Neural progenitor cell (in vitro differentiated cells): Measurements from ENCODE around the gene PADI1. TPM values are rescaled to one million over a fixed set of nuclear protein-coding genes. Genes with fewer than 3 reads are reported as not detected.

Experiments used
- DNase-seq: peaks from one replicate; pipeline ENCODE4 v3.0.0-alpha.2; 2016; ENCODE audit warnings: low spot score
- H2AFZ ChIP-seq: fragments of 200-600 bp; sonication (generic); replicated peaks from 2 replicates; pipeline ENCODE4 v1.6.1; 2016; ENCODE audit warnings: antibody characterized with exemption
- H3F3A ChIP-seq: fragments of 200-600 bp; sonication (generic); 2 replicates; pipeline ENCODE4 v1.6.1; 2016; ENCODE audit warnings: antibody characterized with exemption, low read depth
- H3K27ac ChIP-seq: fragments of 200-600 bp; sonication (generic); 2 replicates; pipeline ENCODE4 v1.5.1; 2016; ENCODE audit warnings: mild to moderate bottlenecking
- H3K27me3 ChIP-seq: fragments of 200-600 bp; sonication (generic); 2 replicates; pipeline ENCODE4 v1.6.1; 2016; ENCODE audit warnings: mild to moderate bottlenecking, moderate library complexity
- H3K36me3 ChIP-seq: fragments of 200-600 bp; sonication (generic); 2 replicates; pipeline ENCODE4 v1.5.1; 2016
- H3K4me1 ChIP-seq: fragments of 200-600 bp; sonication (generic); 2 replicates; pipeline ENCODE4 v1.6.1; 2016; ENCODE audit warnings: mixed run types
- H3K4me2 ChIP-seq: fragments of 200-600 bp; sonication (generic); 2 replicates; pipeline ENCODE4 v1.6.1; 2016
- H3K4me3 ChIP-seq: fragments of 200-600 bp; sonication (generic); 2 replicates; pipeline ENCODE4 v1.5.1; 2016
- H3K79me2 ChIP-seq: fragments of 200-600 bp; sonication (generic); 2 replicates; pipeline ENCODE4 v1.6.1; 2016; ENCODE audit warnings: low read depth
- H3K9ac ChIP-seq: fragments of 200-600 bp; sonication (generic); 2 replicates; pipeline ENCODE4 v1.6.1; 2016
- H3K9me3 ChIP-seq: fragments of 200-600 bp; sonication (generic); 2 replicates; pipeline ENCODE4 v1.5.1; 2016; ENCODE audit warnings: low read depth
- H4K20me1 ChIP-seq: fragments of 200-600 bp; sonication (generic); 2 replicates; pipeline ENCODE4 v1.6.1; 2016; ENCODE audit warnings: low read depth
- H3K27ac Mint-ChIP-seq: 3 replicates; pipeline ENCODE4 v1.8.0; 2021; ENCODE audit warnings: mixed read lengths
- H3K27me3 Mint-ChIP-seq: 2 replicates; pipeline ENCODE4 v1.8.0; 2022; ENCODE audit warnings: low read depth, mild to moderate bottlenecking, inconsistent platforms, moderate library complexity, mixed read lengths; ENCODE audit not compliant: insufficient read depth
- H3K36me3 Mint-ChIP-seq: 3 replicates; pipeline ENCODE4 v1.8.0; 2021; ENCODE audit warnings: mixed read lengths
- H3K4me1 Mint-ChIP-seq: 3 replicates; pipeline ENCODE4 v1.8.0; 2021; ENCODE audit warnings: mixed read lengths
- H3K4me3 Mint-ChIP-seq: 3 replicates; pipeline ENCODE4 v1.8.0; 2021; ENCODE audit warnings: mild to moderate bottlenecking, moderate library complexity, mixed read lengths
- H3K9me3 Mint-ChIP-seq: 3 replicates; pipeline ENCODE4 v1.8.0; 2020; ENCODE audit warnings: mixed read lengths
- CTCF ChIP-seq: fragments of 200-600 bp; sonication (generic); IDR thresholded peaks from 2 replicates; pipeline ENCODE4 v1.5.1; 2017; ENCODE audit warnings: antibody characterized with exemption, mild to moderate bottlenecking
- EZH2 ChIP-seq: fragments of 200-600 bp; sonication (generic); IDR thresholded peaks from 2 replicates; pipeline ENCODE4 v1.6.1; 2017; ENCODE audit warnings: antibody characterized with exemption, mild to moderate bottlenecking, moderate library complexity
- EZH2phosphoT487 ChIP-seq: fragments of 200-600 bp; sonication (generic); IDR thresholded peaks from 2 replicates; pipeline ENCODE4 v1.6.1; 2017; ENCODE audit warnings: antibody characterized with exemption
- total RNA-seq: library from RNA; depleted of rRNA; stranded (reverse); fragments of >200 nt; gene quantifications from 2 replicates; pipeline ENCODE4 v1.2.3, GENCODE V29; 2015; ENCODE audit warnings: low replicate concordance

Gene PADI1
- total RNA-seq, 1 donor from 2014 or later, result 0.09 TPM

DNA sequence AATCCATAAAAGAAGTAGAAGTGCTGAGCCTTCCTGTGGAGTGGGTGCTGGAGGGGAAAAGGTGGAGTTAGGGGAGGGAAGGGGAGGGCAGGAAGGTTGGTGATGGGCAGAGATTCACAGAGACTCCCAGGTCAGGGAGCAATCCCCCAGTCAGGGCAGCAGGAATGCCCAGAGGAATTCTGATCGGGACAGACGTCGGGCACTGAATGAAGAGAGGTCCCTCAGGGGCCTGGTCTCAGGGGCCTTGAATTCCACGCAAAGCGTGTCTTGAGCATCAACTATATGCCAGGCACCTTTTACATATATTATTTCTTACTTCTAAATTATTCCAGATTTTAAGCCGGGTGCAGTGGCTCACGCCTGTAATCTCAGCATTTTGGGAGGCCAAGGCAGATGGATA, 7.2 kb upstream of the PADI1 start:
- H3K4me1 Mint-ChIP-seq, result peaks cover 46% of the 10 kb centered on the region

DNA sequence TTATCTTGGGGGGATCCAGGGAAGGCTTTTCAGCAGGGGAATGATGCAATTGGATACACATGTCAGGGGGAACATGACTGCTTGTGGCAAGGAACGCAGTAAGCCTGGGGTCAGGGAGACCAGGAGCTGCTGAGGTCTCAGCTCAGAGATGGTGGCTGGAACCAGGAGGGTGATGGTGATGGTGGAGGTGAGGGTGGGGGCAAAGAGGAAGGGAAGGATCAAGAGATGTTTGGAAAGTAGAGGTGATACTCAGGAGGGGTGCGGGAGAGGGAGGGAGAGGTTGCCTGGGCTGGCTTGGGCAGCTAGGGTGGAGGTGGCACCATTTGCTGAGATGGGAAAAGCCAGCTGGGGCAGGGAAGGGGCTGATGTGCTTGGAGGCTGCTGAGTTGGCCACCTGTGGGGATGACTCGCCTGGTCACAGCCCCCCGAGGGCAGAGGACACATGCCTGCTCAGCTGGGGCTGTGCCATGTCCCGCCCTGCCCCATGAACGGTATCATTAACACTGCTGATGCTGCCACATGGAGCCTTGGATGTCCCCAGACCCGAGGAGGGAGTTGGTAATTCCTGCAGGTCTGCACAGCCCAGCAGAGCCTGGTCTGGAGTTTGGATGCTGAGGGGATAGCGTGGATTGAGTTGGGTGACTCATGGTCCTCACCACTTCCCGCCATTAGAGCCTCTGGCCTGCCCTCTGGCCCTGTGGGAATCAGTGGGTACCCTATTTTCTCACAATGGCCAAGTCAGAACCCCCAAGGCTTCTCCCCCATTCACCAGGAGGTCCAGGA, 6.3 kb upstream of the PADI1 start:
- peaks cover 5% of the 10 kb centered on the region for H3F3A ChIP-seq
- no peaks in the 10 kb centered on the region for H3K9me3 Mint-ChIP-seq
- no peaks in the 10 kb centered on the region for H3K27me3 ChIP-seq
- no peaks in the 10 kb centered on the region for H3K9me3 ChIP-seq
- H2AFZ ChIP-seq, result no peak overlapping the region
- peaks cover 26% of the 10 kb centered on the region for H3K27me3 Mint-ChIP-seq
- H3K9ac ChIP-seq, result no peak overlapping the region
- H3K4me2 ChIP-seq, result no peak overlapping the region
- H3K4me3 Mint-ChIP-seq, result no peak overlapping the region
- H3K36me3 Mint-ChIP-seq, result no peaks in the 10 kb centered on the region
- no peaks in the 10 kb centered on the region for H3K36me3 ChIP-seq
- H3K4me1 ChIP-seq, result peaks cover 17% of the 10 kb centered on the region
- peaks cover 43% of the 10 kb centered on the region for H3K4me1 Mint-ChIP-seq
- H3K79me2 ChIP-seq, result no peaks in the 10 kb centered on the region
- TF ChIP-seq EZH2phosphoT487, result no peak
- no peak for TF ChIP-seq EZH2
- TF ChIP-seq CTCF, result no peak
- H3K4me3 ChIP-seq, result no peak overlapping the region
- H4K20me1 ChIP-seq, result no peaks in the 10 kb centered on the region
- no peak for DNase-seq
- no peak overlapping the region for H3K27ac Mint-ChIP-seq
- H3K27ac ChIP-seq, result no peak overlapping the region

More for the DNA sequence above, 7.2 kb upstream of the PADI1 start:
- Mint-ChIP-seq H3K27me3 (peaks cover 23% of the 10 kb centered on the region), H3K27ac (no peak overlapping the region), H3K36me3 (no peaks in the 10 kb centered on the region), H3K9me3 (no peaks in the 10 kb centered on the region), H3K4me3 (no peak overlapping the region)
- TF ChIP-seq EZH2, result no peak
- no peak for TF ChIP-seq CTCF
- no peak for TF ChIP-seq EZH2phosphoT487
- Histone ChIP-seq H3K9me3 (no peaks in the 10 kb centered on the region), H3K9ac (no peak overlapping the region), H3K4me2 (no peak overlapping the region), H3K27ac (no peak overlapping the region), H2AFZ (no peak overlapping the region), H3K27me3 (no peaks in the 10 kb centered on the region), H3K79me2 (no peaks in the 10 kb centered on the region), H3K36me3 (no peaks in the 10 kb centered on the region), H4K20me1 (no peaks in the 10 kb centered on the region), H3K4me1 (peaks cover 17% of the 10 kb centered on the region), H3F3A (peaks cover 5% of the 10 kb centered on the region), H3K4me3 (no peak overlapping the region)
- no peak for DNase-seq

DNA sequence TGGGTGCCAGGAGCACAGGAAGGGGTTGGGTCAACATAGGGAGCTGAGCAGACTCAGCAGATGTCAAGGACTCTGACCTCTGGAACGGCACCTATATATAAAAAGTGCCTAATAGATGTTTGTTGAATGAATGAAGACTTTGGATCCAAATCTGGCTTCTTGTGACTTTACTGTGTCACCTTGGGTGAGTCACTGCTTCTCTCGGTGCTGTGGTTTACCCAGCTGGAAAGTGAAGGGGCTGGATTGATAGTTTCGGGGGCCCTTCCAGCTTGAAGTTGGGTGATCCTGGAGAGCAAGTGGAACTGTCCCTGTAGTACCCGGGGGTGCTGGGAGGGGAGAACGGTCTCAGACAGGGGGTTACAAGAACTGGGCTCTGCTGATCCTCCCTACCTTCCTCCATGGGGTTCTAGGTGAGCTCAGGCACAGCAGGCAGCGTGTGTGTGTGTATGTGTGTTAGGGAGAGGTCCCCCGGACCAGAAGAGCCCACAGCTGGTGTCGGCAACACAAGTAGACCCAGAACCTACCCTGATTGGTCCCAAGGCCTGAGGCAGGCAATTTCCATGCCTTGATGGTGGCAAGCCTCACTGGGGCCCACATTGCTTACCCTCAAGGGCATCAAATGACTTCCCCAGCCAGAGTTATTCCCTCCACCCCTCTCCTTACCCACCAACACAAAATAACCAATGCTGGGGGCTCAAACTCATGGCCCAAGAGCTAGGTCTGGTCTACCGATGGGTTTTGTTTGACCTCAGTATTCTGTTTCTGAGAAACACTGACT, 5.5 kb upstream of the PADI1 start:
- Mint-ChIP-seq H3K9me3 (no peaks in the 10 kb centered on the region), H3K27ac (peak overlapping the region; percentile 21), H3K27me3 (peaks cover 23% of the 10 kb centered on the region), H3K4me3 (no peak overlapping the region), H3K4me1 (peaks cover 46% of the 10 kb centered on the region), H3K36me3 (no peaks in the 10 kb centered on the region)
- no peak for DNase-seq
- no peak overlapping the region for H3K9ac ChIP-seq
- H3F3A ChIP-seq, result peaks cover 5% of the 10 kb centered on the region
- H3K27ac ChIP-seq, result no peak overlapping the region
- H3K27me3 ChIP-seq, result no peaks in the 10 kb centered on the region
- H3K36me3 ChIP-seq, result no peaks in the 10 kb centered on the region
- H3K4me3 ChIP-seq, result no peak overlapping the region
- no peaks in the 10 kb centered on the region for H3K79me2 ChIP-seq
- H3K4me2 ChIP-seq, result no peak overlapping the region
- H4K20me1 ChIP-seq, result no peaks in the 10 kb centered on the region
- H3K4me1 ChIP-seq, result peaks cover 17% of the 10 kb centered on the region
- peak overlapping the region; percentile 62 for H2AFZ ChIP-seq
- H3K9me3 ChIP-seq, result no peaks in the 10 kb centered on the region
- TF ChIP-seq EZH2 (no peak), EZH2phosphoT487 (no peak), CTCF (no peak)
